Hematopoietic multipotent progenitor cell treated with erythropoietin and hydrocortisone succinate and interleukin-3 and kit ligand, for 8 days (in vitro differentiated cells): ENCODE measurements around the gene DOK5.

ENCODE experiments used
- DNase-seq: peaks from one replicate; pipeline ENCODE4 v3.0.0-alpha.2; 2015

The DOK5 gene

GRCh38 chr20:54515793-54516628, 40.6 kb downstream of the DOK5 start:
- DNase-seq = no peak

- DNase-seq = no peak
These were observed 42.0 kb downstream of the DOK5 start for GRCh38 chr20:54517241-54517975.

- no peak for DNase-seq
These were observed 49.5 kb downstream of the DOK5 start for GRCh38 chr20:54524849-54525248.

- no peak for DNase-seq
These were observed 50.7 kb downstream of the DOK5 start for GRCh38 chr20:54525916-54526590.

- no peak for DNase-seq
These were observed 51.4 kb downstream of the DOK5 start for GRCh38 chr20:54526801-54527200.

- no peak for DNase-seq
These were observed 57.2 kb downstream of the DOK5 start for GRCh38 chr20:54532573-54532972.

- DNase-seq = no peak
These were observed 58.7 kb downstream of the DOK5 start for GRCh38 chr20:54534101-54534500.

- no peak for DNase-seq
These were observed 59.6 kb downstream of the DOK5 start for GRCh38 chr20:54535033-54535432.

- DNase-seq = no peak
These were observed 60.4 kb downstream of the DOK5 start for GRCh38 chr20:54535746-54536145.

GRCh38 chr20:54539521-54540046, 64.2 kb downstream of the DOK5 start:
- DNase-seq = no peak

GRCh38 chr20:54543369-54543768, 68.0 kb downstream of the DOK5 start:
- DNase-seq = no peak

GRCh38 chr20:54545676-54546358, 70.4 kb downstream of the DOK5 start:
- no peak for DNase-seq

- no peak for DNase-seq
These were observed 73.5 kb downstream of the DOK5 start for GRCh38 chr20:54548849-54549248.

GRCh38 chr20:54549658-54550326, 74.4 kb downstream of the DOK5 start:
- no peak for DNase-seq

- no peak for DNase-seq
These were observed 75.5 kb downstream of the DOK5 start for GRCh38 chr20:54550776-54551396.

- no peak for DNase-seq
These were observed 78.6 kb downstream of the DOK5 start for GRCh38 chr20:54554006-54554405.

- DNase-seq = no peak
These were observed 79.8 kb downstream of the DOK5 start for GRCh38 chr20:54555150-54555549.

GRCh38 chr20:54556406-54556805, 81.0 kb downstream of the DOK5 start:
- DNase-seq = no peak

- no peak for DNase-seq
These were observed 82.6 kb downstream of the DOK5 start for GRCh38 chr20:54557806-54558590.

- no peak for DNase-seq
These were observed 84.5 kb downstream of the DOK5 start for GRCh38 chr20:54559890-54560289.

GRCh38 chr20:54560357-54560756, 85.0 kb downstream of the DOK5 start:
- DNase-seq = no peak
